Neuronal stem cell (in vitro differentiated cells): ENCODE data around the gene TGFB1.
"Not testable (repeated sequence)": the region's sequence is repeated elsewhere in the genome, so short reads cannot be mapped to it uniquely, and the experiment has no call there.

ENCODE experiments used
- DNase-seq: peaks from one replicate; pipeline ENCODE4 v3.0.0-alpha.2; 2013; ENCODE audit warnings: low spot score
- H2AFZ ChIP-seq: one replicate; pipeline ENCODE4 v1.6.1; 2013; ENCODE audit warnings: mild to moderate bottlenecking, low read length, inconsistent platforms
- H2AK5ac ChIP-seq: 2 replicates; pipeline ENCODE4 v1.6.1; 2013; ENCODE audit warnings: low read depth, mild to moderate bottlenecking, inconsistent platforms, low read length, moderate library complexity, mixed read lengths
- H2BK120ac ChIP-seq: 2 replicates; pipeline ENCODE4 v1.6.1; 2013; ENCODE audit warnings: low read depth, mild to moderate bottlenecking, inconsistent platforms, low read length, moderate library complexity, mixed read lengths
- H2BK12ac ChIP-seq: one replicate; pipeline ENCODE4 v1.6.1; 2013; ENCODE audit warnings: low read length, inconsistent platforms
- H2BK15ac ChIP-seq: 2 replicates; pipeline ENCODE4 v1.6.1; 2013; ENCODE audit warnings: mild to moderate bottlenecking, low read length, inconsistent platforms, mixed read lengths
- H2BK5ac ChIP-seq: one replicate; pipeline ENCODE4 v1.6.1; 2013; ENCODE audit warnings: inconsistent platforms, mild to moderate bottlenecking, low read length, moderate library complexity
- H3K14ac ChIP-seq: one replicate; pipeline ENCODE4 v1.6.1; 2013; ENCODE audit warnings: low read length, inconsistent platforms
- H3K18ac ChIP-seq: 2 replicates; pipeline ENCODE4 v1.6.1; 2013; ENCODE audit warnings: low read length, inconsistent platforms
- H3K23ac ChIP-seq: 2 replicates; pipeline ENCODE4 v1.6.1; 2013; ENCODE audit warnings: low read depth, mild to moderate bottlenecking, mixed read lengths, low read length, inconsistent platforms; ENCODE audit not compliant: poor library complexity
- H3K27ac ChIP-seq: replicated peaks from 3 replicates; pipeline ENCODE4 v1.5.1; 2013; ENCODE audit warnings: low read length, inconsistent platforms
- H3K27me3 ChIP-seq, 3 experiments: 2 replicates each; pipeline ENCODE4 v1.6.1; 2013; ENCODE audit warnings: low read length in 3 of 3, mild to moderate bottlenecking in 2 of 3, inconsistent platforms in 1 of 3, low read depth in 1 of 3, mixed read lengths in 1 of 3, moderate library complexity in 1 of 3; ENCODE audit not compliant: control insufficient read depth in 3 of 3, insufficient read depth in 3 of 3
- H3K36me3 ChIP-seq, 2 donors: replicated peaks in 1 of 2; 2 replicates each; pipeline ENCODE4 v1.6.1; 2013; ENCODE audit warnings: low read length in 2 of 2; ENCODE audit not compliant: control insufficient read depth in 2 of 2, insufficient read depth in 2 of 2
- H3K4ac ChIP-seq: 2 replicates; pipeline ENCODE4 v1.6.1; 2013; ENCODE audit warnings: inconsistent platforms, mild to moderate bottlenecking, low read length, moderate library complexity
- H3K4me1 ChIP-seq, 2 donors: 1 replicate in 1 of 2; 2 replicates in 1 of 2; pipeline ENCODE4 v1.6.1; 2013; ENCODE audit warnings: low read length in 2 of 2, low read depth in 1 of 2; ENCODE audit not compliant: control insufficient read depth in 2 of 2, insufficient read depth in 1 of 2
- H3K4me2 ChIP-seq: one replicate; pipeline ENCODE4 v1.6.1; 2013; ENCODE audit warnings: mild to moderate bottlenecking, low read length, inconsistent platforms; ENCODE audit not compliant: insufficient read depth, poor library complexity, severe bottlenecking
- H3K4me3 ChIP-seq, 2 donors: 2 replicates each; pipeline ENCODE4 v1.5.1; 2013; ENCODE audit warnings: low read length in 2 of 2, mild to moderate bottlenecking in 2 of 2, inconsistent platforms in 1 of 2, moderate library complexity in 1 of 2
- H3K79me1 ChIP-seq: one replicate; pipeline ENCODE4 v1.6.1; 2013; ENCODE audit warnings: low read depth, mild to moderate bottlenecking, inconsistent platforms, low read length, moderate library complexity
- H3K9ac ChIP-seq: one replicate; pipeline ENCODE4 v1.6.1; 2013; ENCODE audit warnings: mild to moderate bottlenecking, low read depth, low read length, inconsistent platforms; ENCODE audit not compliant: poor library complexity
- H3K9me3 ChIP-seq, 2 donors: replicated peaks in 1 of 2; 2 replicates each; pipeline versions ENCODE3 to v1.6.1; 2013; ENCODE audit warnings: low read length in 2 of 2, mild to moderate bottlenecking in 2 of 2, inconsistent platforms in 1 of 2, low read depth in 1 of 2, mixed read lengths in 1 of 2, moderate library complexity in 1 of 2; ENCODE audit not compliant: control insufficient read depth in 2 of 2, insufficient read depth in 1 of 2
- H4K8ac ChIP-seq: one replicate; pipeline ENCODE4 v1.6.1; 2013; ENCODE audit warnings: low read depth, mild to moderate bottlenecking, inconsistent platforms, low read length, moderate library complexity
- H4K91ac ChIP-seq: one replicate; pipeline ENCODE4 v1.6.1; 2013; ENCODE audit warnings: low read length, low read depth, mild to moderate bottlenecking, inconsistent platforms; ENCODE audit not compliant: poor library complexity
- WGBS, 2 donors: extraction: QIAGEN DNeasy Blood & Tissue Kit; methylation state at CpG; one replicate each; pipeline ENCODE4 v1.1.7; 2013; ENCODE audit warnings: missing lambda C conversion rate in 2 of 2, mixed read lengths in 1 of 2; ENCODE audit not compliant: insufficient read length in 2 of 2, insufficient replicate concordance in 1 of 2; ENCODE audit errors: extremely low coverage in 2 of 2; 5-methylcytosine and 5-hydroxymethylcytosine counted together

Gene TGFB1

DNA sequence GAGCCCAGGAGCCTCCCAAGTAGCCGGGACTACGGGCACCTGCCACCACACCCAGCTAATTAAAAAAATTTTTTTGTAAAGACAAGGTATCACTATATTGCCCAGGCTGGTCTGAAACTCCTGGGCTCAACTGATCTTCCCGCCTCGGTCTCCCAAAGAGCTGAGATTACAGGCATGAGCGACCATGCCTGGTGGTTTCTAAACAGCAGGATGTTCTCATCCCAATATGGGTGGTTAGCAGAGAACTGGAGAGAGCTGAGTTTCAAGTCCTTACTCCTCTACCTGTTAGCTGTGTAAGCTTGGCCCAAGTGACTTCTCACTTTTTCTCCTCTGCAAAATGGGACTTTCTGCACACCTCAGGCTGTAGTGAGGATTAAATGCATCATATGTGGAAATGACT, 30.6 kb upstream of the TGFB1 start:
- no peak overlapping the region for H3K18ac ChIP-seq
- no peak overlapping the region for H3K4me3 ChIP-seq
- no peak overlapping the region for H3K4me2 ChIP-seq
- no peaks in the 10 kb centered on the region for H3K27me3 ChIP-seq
- no peaks in the 10 kb centered on the region for H3K4me1 ChIP-seq
- H3K79me1 ChIP-seq, result no peaks in the 10 kb centered on the region
- H3K27ac ChIP-seq, result no peak overlapping the region
- H2BK15ac ChIP-seq, result no peak overlapping the region
- H2AFZ ChIP-seq, result no peak overlapping the region
- no peak overlapping the region for H3K23ac ChIP-seq
- H2BK5ac ChIP-seq, result no peak overlapping the region
- H2AK5ac ChIP-seq, result no peak overlapping the region
- H3K9me3 ChIP-seq, result no peaks in the 10 kb centered on the region
- no peak overlapping the region for H3K14ac ChIP-seq
- peaks cover 3 to 48% of the 10 kb centered on the region in 2 donors for H3K36me3 ChIP-seq
- no peak overlapping the region for H4K8ac ChIP-seq
- no peak overlapping the region for H2BK120ac ChIP-seq
- WGBS, 2 donors, result no CpG with 5 or more reads among the region's 5 CpGs
- no peak overlapping the region for H4K91ac ChIP-seq
- no peak overlapping the region for H2BK12ac ChIP-seq
- no peak overlapping the region for H3K9ac ChIP-seq
- no peak overlapping the region for H3K4ac ChIP-seq
- DNase-seq, result no peak

DNA sequence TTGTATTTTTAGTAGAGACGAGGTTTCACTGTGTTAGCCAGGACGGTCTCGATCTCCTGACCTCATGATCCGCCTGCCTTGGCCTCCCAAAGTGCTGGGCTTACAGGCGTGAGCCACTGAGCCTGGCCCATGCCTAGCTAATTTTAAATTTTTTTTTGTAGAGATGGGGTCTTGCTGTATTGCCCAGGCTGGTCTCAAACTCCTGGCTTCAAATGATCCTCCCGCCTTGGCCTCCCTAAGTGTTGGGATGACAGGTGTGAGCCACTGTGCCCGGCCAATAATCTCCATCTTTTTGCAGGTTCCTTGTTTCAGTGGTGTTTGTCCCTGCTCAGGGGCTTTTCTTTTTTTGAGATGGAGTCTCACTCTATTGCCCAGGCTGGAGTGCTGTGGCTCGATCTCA, 27.8 kb upstream of the TGFB1 start:
- not testable (repeated sequence) for H3K9me3 ChIP-seq, H4K91ac ChIP-seq, H2BK5ac ChIP-seq, H2BK12ac ChIP-seq, H2BK120ac ChIP-seq, H3K9ac ChIP-seq, H2AFZ ChIP-seq, H3K14ac ChIP-seq, H2AK5ac ChIP-seq, H4K8ac ChIP-seq, H3K18ac ChIP-seq, H3K23ac ChIP-seq, H2BK15ac ChIP-seq, H3K79me1 ChIP-seq, H3K27me3 ChIP-seq, H3K27ac ChIP-seq, H3K4me2 ChIP-seq, DNase-seq, H3K4me3 ChIP-seq, H3K4me1 ChIP-seq, H3K4ac ChIP-seq
- no CpG with 5 or more reads among the region's 8 CpGs for WGBS, 2 donors
- peaks cover 3 to 36% of the 10 kb centered on the region in 2 donors for H3K36me3 ChIP-seq

DNA sequence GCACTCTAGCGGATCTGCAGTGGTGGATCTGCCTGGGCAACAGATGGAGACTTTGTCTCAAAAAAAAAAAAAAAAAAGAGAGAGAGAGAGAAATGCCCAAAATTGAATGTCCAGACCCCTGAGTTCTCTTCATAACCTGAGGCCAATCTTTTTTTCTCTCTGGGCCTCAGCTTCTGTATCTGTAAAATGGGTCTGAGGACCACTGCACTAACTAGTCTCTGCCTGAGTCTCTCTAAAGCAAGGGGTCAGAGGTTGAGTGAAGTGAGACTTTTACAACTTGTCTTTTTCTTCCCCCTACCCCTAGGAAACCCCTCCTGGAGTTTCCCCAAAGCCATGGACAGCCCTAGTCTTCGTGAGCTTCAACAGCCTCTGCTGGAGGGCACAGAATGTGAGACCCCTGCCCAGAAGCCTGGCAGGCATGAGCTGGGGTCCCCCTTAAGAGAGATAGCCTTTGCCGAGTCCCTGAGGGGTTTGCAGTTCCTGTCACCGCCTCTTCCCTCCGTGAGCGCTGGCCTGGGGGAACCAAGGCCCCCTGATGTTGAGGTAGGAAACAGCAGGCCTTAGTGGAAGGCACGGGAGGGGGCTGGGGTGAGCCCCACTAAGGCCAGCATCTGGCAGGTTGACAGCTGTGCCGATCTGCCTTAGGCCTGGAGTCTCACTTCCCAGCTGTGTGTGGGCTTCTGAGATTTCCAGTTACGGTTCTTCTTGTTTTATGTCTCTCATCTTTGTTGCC, 24.4 kb upstream of the TGFB1 start:
- Histone ChIP-seq H2AK5ac (peak overlapping the region; percentile 32), H3K79me1 (no peaks in the 10 kb centered on the region), H3K4ac (no peak overlapping the region), H2BK120ac (no peak overlapping the region), H3K14ac (no peak overlapping the region), H3K9me3 (no peaks in the 10 kb centered on the region), H3K27ac (no peak overlapping the region), H2BK15ac (no peak overlapping the region), H3K4me3 (peak overlapping the region in 1 of 2 donors; percentile 28), H3K23ac (no peak overlapping the region), H2BK5ac (no peak overlapping the region), H4K8ac (no peak overlapping the region), H3K4me1 (peaks cover 0 to 7% of the 10 kb centered on the region in 2 donors), H2AFZ (no peak overlapping the region), H2BK12ac (no peak overlapping the region), H4K91ac (no peak overlapping the region), H3K18ac (no peak overlapping the region), H3K4me2 (no peak overlapping the region), H3K27me3 (peaks cover 0 to 3% (median 0%) of the 10 kb centered on the region in 3 experiments), H3K9ac (no peak overlapping the region), H3K36me3 (peaks cover 3 to 20% of the 10 kb centered on the region in 2 donors)
- no CpG with 5 or more reads among the region's 9 CpGs for WGBS, 2 donors
- no peak for DNase-seq

DNA sequence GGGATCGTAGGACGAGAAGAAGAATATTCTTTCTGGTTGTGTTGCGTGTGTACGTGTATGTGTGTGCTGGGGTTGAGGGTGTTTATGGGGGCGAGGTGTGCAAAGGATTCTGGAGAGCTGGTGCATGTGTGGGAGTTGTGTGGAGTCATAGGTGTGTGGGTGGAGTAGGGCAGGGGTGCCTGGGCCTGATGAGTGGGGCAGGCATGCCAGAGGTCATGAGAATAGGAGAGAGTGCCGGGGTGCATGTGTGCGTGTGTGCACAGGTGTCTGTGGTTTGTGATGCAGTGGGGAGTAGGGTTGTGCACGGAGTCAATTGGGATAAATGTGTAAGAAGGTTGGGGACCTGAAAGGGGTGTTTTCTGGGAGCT, 23.3 kb upstream of the TGFB1 start:
- no peak overlapping the region for H3K27ac ChIP-seq
- H3K18ac ChIP-seq, result peak overlapping the region; percentile 82
- no peak for DNase-seq

More for the DNA sequence above, 23.3 kb upstream of the TGFB1 start:
- Histone ChIP-seq H2AFZ (no peak overlapping the region), H3K79me1 (no peaks in the 10 kb centered on the region), H2BK120ac (no peak overlapping the region), H3K36me3 (peaks cover 0 to 13% of the 10 kb centered on the region in 2 donors), H2BK15ac (no peak overlapping the region), H3K23ac (no peak overlapping the region), H3K4me1 (peaks cover 0 to 7% of the 10 kb centered on the region in 2 donors), H2AK5ac (no peak overlapping the region), H2BK12ac (no peak overlapping the region), H3K9me3 (no peaks in the 10 kb centered on the region), H4K8ac (no peak overlapping the region), H3K4ac (no peak overlapping the region), H3K9ac (peak overlapping the region; percentile 88), H3K4me3 (peak overlapping the region in 1 of 2 donors; percentile 87), H3K14ac (no peak overlapping the region), H3K27me3 (peaks cover 0 to 3% (median 0%) of the 10 kb centered on the region in 3 experiments), H3K4me2 (peak overlapping the region; percentile 82), H4K91ac (no peak overlapping the region), H2BK5ac (no peak overlapping the region)
- WGBS, 2 donors, result no CpG with 5 or more reads among the region's 8 CpGs
